ENCODE data around the gene SPRTN.

Gene SPRTN

DNA sequence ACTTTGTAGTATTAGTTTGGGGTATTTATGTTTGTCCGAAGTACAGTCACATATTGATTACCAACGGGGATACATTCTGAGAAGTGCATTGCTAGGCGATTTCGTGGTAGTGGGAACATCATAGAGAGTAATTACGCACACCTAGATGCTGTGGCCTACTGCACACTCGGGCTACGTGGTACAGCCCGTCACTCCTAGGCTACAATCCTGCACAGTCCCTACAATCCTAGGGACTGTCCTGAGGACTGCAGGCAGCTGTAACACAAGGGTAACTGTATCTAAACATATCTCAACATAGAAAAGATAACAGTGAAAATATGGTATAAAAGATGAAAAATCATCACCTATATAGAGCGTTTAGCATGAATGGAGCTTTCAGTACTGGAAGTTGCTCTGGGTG, 19.0 kb upstream of the SPRTN start:
- in situ Hi-C loops (cut with HindIII; ENCODE audit: low pct_ligation_motif_present, low sequenced_read_pairs) = no loop called here
- H3K27me3 ChIP-seq (replicated peaks) = no peaks in the 10 kb centered on the region
- no peak for DNase-seq
- TF ChIP-seq, protein P1, sequence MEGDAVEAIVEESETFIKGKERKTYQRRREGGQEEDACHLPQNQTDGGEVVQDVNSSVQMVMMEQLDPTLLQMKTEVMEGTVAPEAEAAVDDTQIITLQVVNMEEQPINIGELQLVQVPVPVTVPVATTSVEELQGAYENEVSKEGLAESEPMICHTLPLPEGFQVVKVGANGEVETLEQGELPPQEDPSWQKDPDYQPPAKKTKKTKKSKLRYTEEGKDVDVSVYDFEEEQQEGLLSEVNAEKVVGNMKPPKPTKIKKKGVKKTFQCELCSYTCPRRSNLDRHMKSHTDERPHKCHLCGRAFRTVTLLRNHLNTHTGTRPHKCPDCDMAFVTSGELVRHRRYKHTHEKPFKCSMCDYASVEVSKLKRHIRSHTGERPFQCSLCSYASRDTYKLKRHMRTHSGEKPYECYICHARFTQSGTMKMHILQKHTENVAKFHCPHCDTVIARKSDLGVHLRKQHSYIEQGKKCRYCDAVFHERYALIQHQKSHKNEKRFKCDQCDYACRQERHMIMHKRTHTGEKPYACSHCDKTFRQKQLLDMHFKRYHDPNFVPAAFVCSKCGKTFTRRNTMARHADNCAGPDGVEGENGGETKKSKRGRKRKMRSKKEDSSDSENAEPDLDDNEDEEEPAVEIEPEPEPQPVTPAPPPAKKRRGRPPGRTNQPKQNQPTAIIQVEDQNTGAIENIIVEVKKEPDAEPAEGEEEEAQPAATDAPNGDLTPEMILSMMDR (IDR thresholded peaks at IDR 0.05; ENCODE audit: low read depth, low read length, missing control alignments) = no peak
- H3K36me3 ChIP-seq (replicated peaks) = no peaks in the 10 kb centered on the region
- H3K27ac ChIP-seq = no peak overlapping the region
- no peak overlapping the region for H3K4me3 ChIP-seq (ENCODE audit: low read depth, low read length)

- no peaks in the 10 kb centered on the region for H3K36me3 ChIP-seq (replicated peaks)
- no peak overlapping the region for H3K27ac ChIP-seq
- in situ Hi-C loops (cut with HindIII; ENCODE audit: low pct_ligation_motif_present, low sequenced_read_pairs) = no loop called here
- H3K4me3 ChIP-seq (ENCODE audit: low read depth, low read length) = no peak overlapping the region
- no peak for DNase-seq
- H3K27me3 ChIP-seq (replicated peaks) = no peaks in the 10 kb centered on the region
- TF ChIP-seq, protein P1 (IDR thresholded peaks at IDR 0.05; ENCODE audit: low read depth, low read length, missing control alignments) = peak; percentile 26
These were observed 15.1 kb upstream of the SPRTN start for GRCh38 chr1:231322880-231323530.

GRCh38 chr1:231324660-231325059, 13.4 kb upstream of the SPRTN start:
- TF ChIP-seq, protein P1 (IDR thresholded peaks at IDR 0.05; ENCODE audit: low read depth, low read length, missing control alignments) = no peak
- in situ Hi-C loops (cut with HindIII; ENCODE audit: low pct_ligation_motif_present, low sequenced_read_pairs) = no loop called here

DNA sequence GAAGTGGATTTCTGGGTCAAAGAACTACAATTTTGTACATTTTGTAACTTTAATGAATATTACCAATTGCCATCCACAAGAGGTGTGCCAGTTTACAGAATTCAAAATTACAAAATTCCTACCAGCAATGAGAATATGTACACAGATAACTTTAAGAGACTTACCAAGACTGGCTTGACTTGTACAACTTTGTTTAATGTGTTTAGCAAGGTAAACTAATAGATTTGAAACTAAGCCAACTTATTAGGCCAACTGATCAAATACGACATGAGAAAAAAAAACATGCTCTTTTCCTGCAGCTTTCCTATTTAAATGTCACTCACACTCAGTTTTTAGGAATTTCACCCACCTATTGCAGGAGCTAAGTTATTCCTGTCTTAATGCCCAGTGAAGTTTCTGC, 11.8 kb upstream of the SPRTN start:
- TF ChIP-seq, protein P1 (IDR thresholded peaks at IDR 0.05; ENCODE audit: low read depth, low read length, missing control alignments) = no peak
- in situ Hi-C loops (cut with HindIII; ENCODE audit: low pct_ligation_motif_present, low sequenced_read_pairs) = no loop called here

More at GRCh38 chr1:231324660-231325059, 13.4 kb upstream of the SPRTN start:
- Histone ChIP-seq H3K4me3 (ENCODE audit: low read depth, low read length) (no peak overlapping the region), H3K27me3 (replicated peaks) (no peaks in the 10 kb centered on the region), H3K36me3 (replicated peaks) (no peaks in the 10 kb centered on the region), H3K27ac (no peak overlapping the region)
- no peak for DNase-seq

DNA sequence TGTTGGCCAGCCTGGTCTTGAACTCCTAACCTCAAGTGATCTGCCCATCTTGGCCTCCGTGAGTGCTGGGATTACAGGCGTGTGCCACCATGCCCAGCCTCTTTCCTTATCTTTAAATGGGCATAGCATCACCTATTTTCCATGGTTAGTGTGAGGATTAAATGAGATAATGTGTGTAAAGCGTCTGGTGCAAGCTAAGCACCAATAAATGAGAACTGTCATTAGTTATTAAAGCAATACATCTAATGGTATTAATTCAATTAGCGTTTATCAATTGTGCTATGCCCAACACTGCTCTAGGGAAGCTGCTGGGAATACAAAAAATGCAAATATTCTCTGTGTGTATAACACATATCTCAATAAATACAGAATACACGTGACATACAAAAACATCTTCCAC, 10.5 kb upstream of the SPRTN start:
- H3K4me3 ChIP-seq (ENCODE audit: low read depth, low read length) = no peak overlapping the region
- in situ Hi-C loops (cut with HindIII; ENCODE audit: low pct_ligation_motif_present, low sequenced_read_pairs) = no loop called here
- TF ChIP-seq, protein P1 (IDR thresholded peaks at IDR 0.05; ENCODE audit: low read depth, low read length, missing control alignments) = no peak
- no peak for DNase-seq
- H3K27ac ChIP-seq = no peak overlapping the region
- H3K27me3 ChIP-seq (replicated peaks) = no peaks in the 10 kb centered on the region
- no peaks in the 10 kb centered on the region for H3K36me3 ChIP-seq (replicated peaks)

More for the DNA sequence above, 11.8 kb upstream of the SPRTN start:
- no peak for DNase-seq
- Histone ChIP-seq H3K36me3 (replicated peaks) (no peaks in the 10 kb centered on the region), H3K4me3 (ENCODE audit: low read depth, low read length) (no peak overlapping the region), H3K27ac (no peak overlapping the region), H3K27me3 (replicated peaks) (no peaks in the 10 kb centered on the region)

GRCh38 chr1:231329483-231329882, 8.6 kb upstream of the SPRTN start:
- no peaks in the 10 kb centered on the region for H3K36me3 ChIP-seq (replicated peaks)
- no peak for DNase-seq
- TF ChIP-seq, protein P1 (IDR thresholded peaks at IDR 0.05; ENCODE audit: low read depth, low read length, missing control alignments) = no peak
- H3K27me3 ChIP-seq (replicated peaks) = no peaks in the 10 kb centered on the region
- no peak overlapping the region for H3K4me3 ChIP-seq (ENCODE audit: low read depth, low read length)
- in situ Hi-C loops (cut with HindIII; ENCODE audit: low pct_ligation_motif_present, low sequenced_read_pairs) = no loop called here
- no peak overlapping the region for H3K27ac ChIP-seq
